AG04450 (cell line): ENCODE data around the gene WNT6. TPM values are rescaled to one million over a fixed set of nuclear protein-coding genes. Genes with fewer than 3 reads are reported as not detected.

Source experiments
- CTCF ChIA-PET: fragments of 300-600, 350-600 bp; formaldehyde crosslinking; extraction: SDS; loops from one replicate; lab custom pipeline; 2022; ENCODE audit warnings: antibody characterized with exemption, inconsistent platforms; lab: Charles Lee
- POLR2A ChIA-PET: fragments of 350-600 bp; formaldehyde crosslinking; extraction: SDS; loops from one replicate; lab custom pipeline; 2021; ENCODE audit warnings: antibody characterized with exemption, inconsistent platforms; lab: Yijun Ruan, JAX
- DNase-seq: peaks from one replicate; pipeline ENCODE4 v3.0.0-alpha.2; 2011; ENCODE audit warnings: low read depth, low spot score
- H3K27ac ChIP-seq: one replicate; pipeline ENCODE4 v1.5.1; 2012; ENCODE audit warnings: low read depth, low read length, control low read depth
- H3K27me3 ChIP-seq: one replicate; pipeline ENCODE4 v1.6.0; 2012; ENCODE audit warnings: low read length; ENCODE audit not compliant: control insufficient read depth, insufficient read depth
- H3K4me3 ChIP-seq: 2 replicates; pipeline ENCODE4 v1.5.1; 2011; ENCODE audit warnings: mild to moderate bottlenecking, low read depth, low read length, control low read depth
- H3K9me3 ChIP-seq: 2 replicates; pipeline ENCODE4 v1.5.1; 2012; ENCODE audit warnings: low read length; ENCODE audit not compliant: control insufficient read depth, insufficient read depth
- polyA plus RNA-seq: library from polyadenylated mRNA; depleted of rRNA; stranded (reverse); fragments of >200 nt; gene quantifications from 2 replicates; pipeline ENCODE4 v1.2.3, GENCODE V29; 2011
- TF ChIP-seq, protein P1 (sequence below): IDR thresholded peaks from 2 replicates; pipeline ENCODE4 v1.5.1; 2011; ENCODE audit warnings: low read depth, low read length, control low read depth, inconsistent platforms

WNT6 gene
- polyA plus RNA-seq, 1 experiment: not detected

DNA sequence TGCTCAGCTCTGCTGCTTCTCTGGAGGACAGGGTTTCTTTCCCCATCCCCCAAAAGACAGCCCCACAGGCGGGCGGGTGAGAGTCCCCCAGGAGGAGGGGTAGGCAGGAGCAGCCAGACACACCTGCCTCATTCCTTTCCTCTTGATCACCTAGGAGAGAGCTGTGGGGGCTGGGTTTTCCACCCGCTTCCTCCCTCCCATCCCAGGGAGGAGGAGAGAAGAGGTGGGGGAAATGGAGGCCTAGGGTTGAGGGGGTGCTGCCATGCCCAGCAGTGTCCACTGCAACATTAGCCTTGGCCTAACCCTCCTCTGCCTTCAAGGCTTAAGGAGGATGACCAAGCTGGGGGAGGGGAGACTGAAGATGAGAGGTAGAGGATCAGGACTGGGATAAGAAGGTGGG is 35.7 kb downstream of the WNT6 start:
- Histone ChIP-seq H3K27me3 (peaks cover 90% of the 10 kb centered on the region), H3K9me3 (peaks cover 4% of the 10 kb centered on the region; the same call in 1 of the 2 replicates), H3K4me3 (no peak overlapping the region), H3K27ac (no peak overlapping the region)
- DNase-seq: no peak
- CTCF ChIA-PET: interaction anchor here (5.2 kb wide), 1 partner anchor 18 kb away, joined by 127 read pairs; the partner anchor contains the start of gene WNT10A
- TF ChIP-seq, protein P1, sequence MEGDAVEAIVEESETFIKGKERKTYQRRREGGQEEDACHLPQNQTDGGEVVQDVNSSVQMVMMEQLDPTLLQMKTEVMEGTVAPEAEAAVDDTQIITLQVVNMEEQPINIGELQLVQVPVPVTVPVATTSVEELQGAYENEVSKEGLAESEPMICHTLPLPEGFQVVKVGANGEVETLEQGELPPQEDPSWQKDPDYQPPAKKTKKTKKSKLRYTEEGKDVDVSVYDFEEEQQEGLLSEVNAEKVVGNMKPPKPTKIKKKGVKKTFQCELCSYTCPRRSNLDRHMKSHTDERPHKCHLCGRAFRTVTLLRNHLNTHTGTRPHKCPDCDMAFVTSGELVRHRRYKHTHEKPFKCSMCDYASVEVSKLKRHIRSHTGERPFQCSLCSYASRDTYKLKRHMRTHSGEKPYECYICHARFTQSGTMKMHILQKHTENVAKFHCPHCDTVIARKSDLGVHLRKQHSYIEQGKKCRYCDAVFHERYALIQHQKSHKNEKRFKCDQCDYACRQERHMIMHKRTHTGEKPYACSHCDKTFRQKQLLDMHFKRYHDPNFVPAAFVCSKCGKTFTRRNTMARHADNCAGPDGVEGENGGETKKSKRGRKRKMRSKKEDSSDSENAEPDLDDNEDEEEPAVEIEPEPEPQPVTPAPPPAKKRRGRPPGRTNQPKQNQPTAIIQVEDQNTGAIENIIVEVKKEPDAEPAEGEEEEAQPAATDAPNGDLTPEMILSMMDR: no peak
- POLR2A ChIA-PET: no interaction called here

DNA sequence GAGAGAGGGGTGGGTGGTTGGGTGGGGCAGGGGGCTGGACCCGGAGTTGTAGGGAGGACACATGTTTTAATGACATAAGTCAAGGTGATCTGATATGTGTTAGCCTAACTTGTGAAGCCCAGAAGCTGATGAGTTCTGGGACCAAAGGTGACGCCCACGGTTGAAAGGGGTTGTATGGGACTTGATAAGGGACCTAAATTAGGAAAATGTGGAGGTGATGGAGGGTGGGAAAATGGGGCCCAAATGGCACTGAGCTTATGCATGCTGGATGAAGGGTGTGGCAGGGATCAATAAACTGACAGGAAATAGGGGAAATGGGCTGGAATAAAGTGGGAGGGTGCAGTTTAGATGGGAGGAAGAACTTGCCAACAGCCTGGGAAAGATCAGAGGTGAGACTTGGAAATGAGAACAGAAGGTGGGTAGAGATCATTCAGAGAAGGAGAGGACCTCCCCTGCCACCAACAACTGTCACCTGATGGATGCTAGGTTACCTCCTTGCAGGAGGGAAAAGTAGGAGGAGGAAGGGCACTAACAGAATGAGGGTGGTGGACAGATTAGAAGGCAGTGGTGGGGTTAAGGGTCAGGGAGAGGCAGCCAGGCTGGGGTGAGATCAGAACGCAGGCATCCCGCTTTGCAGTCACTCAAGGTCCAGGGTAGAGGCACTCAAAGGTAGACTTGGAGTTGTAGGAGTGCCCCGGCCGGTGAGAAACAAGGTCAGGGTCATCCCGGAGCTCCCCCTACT is 36.3 kb downstream of the WNT6 start:
- TF ChIP-seq, protein P1: no peak
- Histone ChIP-seq H3K9me3 (peaks cover 4% of the 10 kb centered on the region; the same call in 1 of the 2 replicates), H3K4me3 (no peak overlapping the region), H3K27me3 (peaks cover 90% of the 10 kb centered on the region), H3K27ac (no peak overlapping the region)
- POLR2A ChIA-PET: no interaction called here
- no peak for DNase-seq
- CTCF ChIA-PET: interaction anchor here (5.2 kb wide), 1 partner anchor 18 kb away, joined by 127 read pairs; the partner anchor contains the start of gene WNT10A

DNA sequence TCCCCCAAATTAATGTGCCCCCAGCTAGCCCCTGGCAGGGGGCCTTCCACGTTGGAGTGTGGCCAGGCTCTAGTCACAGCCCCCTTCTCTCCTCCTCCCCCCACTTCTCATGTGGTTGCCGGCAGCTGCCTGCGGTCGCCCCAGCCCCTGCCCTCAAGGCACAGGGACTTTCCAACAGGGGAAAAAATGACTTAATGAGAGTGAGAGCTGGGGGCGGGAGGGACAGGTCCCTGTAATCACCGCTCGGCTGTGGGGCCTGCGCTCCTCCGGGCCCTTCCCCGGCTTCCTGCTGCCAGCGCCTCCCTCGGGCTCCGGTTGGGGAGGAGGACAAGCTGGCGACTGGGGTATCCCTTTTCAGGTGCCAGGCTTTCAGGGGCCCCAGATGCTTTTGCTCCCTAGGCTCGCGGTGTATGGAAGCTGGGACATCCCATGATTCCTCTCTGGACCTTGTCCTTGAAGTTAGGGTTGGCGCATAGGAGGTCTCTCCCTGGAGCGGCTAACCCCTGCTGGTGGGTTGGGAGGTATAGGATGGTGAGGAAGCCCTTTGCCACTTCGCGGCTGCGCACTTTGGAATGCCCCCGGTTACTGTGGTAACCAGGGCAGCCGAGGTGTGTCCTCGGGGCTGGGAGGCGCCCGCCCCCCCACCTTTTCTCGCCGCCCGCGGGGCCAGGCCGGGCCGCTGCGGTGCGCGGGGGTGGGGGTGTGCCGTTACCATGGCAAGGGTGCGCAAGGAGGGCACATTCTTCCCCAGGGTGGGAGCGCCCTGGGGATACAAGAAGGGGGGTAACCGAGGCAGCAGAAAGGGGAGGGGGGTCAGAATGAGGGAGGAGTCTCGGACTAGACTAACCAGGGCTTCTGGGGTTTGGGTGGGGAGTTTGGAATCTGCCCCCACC is 37.1 kb downstream of the WNT6 start:
- peak overlapping the region; percentile 4; the same call in 1 of the 2 replicates for H3K4me3 ChIP-seq
- no peak overlapping the region for H3K27ac ChIP-seq
- CTCF ChIA-PET: interaction anchor here (1.1 to 5.2 kb wide), 6 partner anchors 10 to 162 kb away, joined by 3 to 127 read pairs (median 24); partner anchors contain the start of gene WNT10A
- H3K9me3 ChIP-seq: peaks cover 4% of the 10 kb centered on the region; the same call in 1 of the 2 replicates
- no peak for DNase-seq
- TF ChIP-seq, protein P1: no peak
- POLR2A ChIA-PET: no interaction called here
- peaks cover 85% of the 10 kb centered on the region for H3K27me3 ChIP-seq

DNA sequence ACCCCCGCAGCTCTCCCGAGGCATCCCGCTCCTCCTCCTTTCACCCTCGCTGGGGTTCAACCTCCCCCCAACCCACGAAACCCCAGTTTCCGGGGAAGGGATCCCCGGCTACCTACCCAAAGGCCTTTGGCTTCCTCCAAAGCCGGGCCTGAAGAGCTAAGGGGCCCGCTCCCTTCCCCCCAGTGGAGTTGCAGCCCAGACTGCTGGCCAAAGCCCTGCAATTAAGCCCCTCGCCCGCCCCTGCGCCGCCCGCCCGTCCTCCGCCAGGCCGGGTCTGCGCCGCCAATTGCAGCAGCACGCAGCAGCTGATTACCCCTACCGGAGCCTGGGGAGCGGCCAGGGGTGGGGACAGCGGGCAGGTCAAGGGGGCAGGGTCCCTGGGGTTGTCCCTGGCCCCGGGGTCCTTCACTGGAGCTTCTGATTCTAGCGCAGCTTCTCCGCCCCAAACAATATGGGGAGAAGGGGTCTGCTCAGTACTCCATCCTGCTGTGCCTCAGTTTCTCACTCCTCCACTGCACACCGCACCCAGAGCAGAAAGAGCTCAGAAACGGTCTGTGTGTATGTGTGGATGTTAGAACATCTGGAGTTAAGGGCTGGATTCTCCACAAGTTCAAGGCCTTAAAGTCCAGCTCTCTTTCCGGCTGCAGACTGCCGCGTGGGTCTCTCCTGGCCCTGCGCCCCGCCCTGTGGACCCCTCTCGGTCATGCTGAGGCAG is 37.9 kb downstream of the WNT6 start:
- TF ChIP-seq, protein P1: no peak
- H3K4me3 ChIP-seq: no peak overlapping the region
- ChIA-PET CTCF (interaction anchor here (0.6 to 5.2 kb wide), 16 partner anchors 11 to 246 kb away, joined by 3 to 127 read pairs (median 4); partner anchors contain the start of gene WNT10A), POLR2A (no interaction called here)
- no peak overlapping the region for H3K27ac ChIP-seq
- no peak for DNase-seq
- peaks cover 85% of the 10 kb centered on the region for H3K27me3 ChIP-seq
- H3K9me3 ChIP-seq: peaks cover 4% of the 10 kb centered on the region; the same call in 1 of the 2 replicates
